HG03342 (cell line): Measurements from ENCODE around the gene GRID1.

Experiments
- ATAC-seq: cut with Tn5 transposase; IDR thresholded peaks from one replicate; pipeline ENCODE4 v1.9.1; 2021; ENCODE audit warnings: mild to moderate bottlenecking, moderate library complexity; ENCODE audit not compliant: unreplicated experiment

The GRID1 gene

DNA sequence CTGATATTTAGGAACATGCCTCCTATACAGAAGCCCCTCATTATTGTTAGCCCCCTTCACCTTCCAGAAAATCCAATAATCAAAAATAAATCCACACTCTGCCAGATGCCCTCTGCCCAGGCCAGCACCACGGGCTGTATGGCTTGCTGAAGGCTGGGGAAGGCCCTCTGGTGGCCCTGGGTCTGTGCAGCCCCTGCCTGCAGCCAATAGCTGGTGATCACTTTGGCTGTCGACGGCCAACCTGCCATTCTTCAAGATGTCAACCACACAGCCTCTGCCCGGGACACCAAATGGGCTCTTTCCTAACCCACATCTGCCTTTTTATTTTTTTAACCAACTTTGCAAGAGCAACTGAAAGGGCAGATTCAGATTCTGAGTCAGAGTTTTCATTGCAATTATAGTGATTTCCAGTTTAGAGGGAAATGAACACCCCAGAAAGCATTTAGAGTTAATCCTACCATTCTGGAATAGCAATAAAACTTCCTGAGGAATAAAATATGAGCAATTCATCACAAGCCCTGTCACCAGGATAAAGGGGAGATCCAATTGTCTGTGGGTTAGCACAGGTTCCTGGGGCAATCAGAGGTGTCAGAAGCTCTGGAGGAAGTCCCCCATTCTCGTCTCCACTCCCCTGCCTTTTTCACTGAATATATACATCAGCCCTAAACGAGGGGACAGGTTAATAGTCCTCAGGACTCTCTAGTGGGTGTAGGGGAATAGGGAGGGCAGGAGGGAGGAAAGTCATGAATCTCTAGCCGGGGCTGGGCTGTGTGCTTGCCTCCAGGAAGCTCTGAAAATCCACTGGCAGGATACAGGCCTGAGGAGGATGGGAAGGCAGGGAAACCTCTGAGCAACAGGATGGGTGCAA, 211.3 kb downstream of the GRID1 start:
- no peak for ATAC-seq

DNA sequence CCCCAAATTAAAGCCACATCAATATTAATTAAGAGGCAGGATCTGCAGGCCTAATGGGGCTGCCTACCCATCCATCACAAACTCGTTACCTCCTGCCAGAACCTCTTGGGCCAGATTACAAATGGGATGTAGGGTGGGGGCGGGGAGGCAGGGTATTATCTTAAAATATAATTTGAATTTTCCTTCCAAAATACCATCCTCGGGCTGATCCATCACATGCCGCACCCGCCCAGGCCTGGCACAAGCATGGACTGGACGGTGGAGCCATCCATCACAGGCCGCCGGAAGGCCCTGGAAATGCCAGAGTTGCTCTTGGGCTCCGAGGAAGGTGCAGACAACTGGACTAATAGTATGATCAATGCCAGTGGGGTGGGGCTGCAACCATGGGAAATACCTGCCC, 212.8 kb downstream of the GRID1 start:
- no peak for ATAC-seq

DNA sequence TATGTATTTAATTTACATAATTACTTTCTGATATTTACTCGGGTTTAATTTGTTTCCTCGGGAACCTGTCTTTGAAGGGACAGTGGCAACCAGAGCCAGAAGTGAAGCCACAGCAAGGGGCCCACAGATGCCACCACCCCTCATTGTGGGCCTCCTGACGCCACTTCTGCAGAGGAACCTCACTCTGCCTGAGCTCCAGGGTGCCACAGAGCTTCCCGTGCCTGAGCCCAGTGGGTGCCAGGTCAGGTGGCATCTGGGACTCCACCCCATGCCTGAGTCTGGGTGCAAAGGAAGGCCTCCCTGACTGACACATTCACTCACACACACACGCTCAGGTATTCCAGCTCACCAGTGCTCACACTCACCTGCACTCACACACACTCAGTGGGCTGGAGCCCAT, 213.7 kb downstream of the GRID1 start:
- no peak for ATAC-seq

DNA sequence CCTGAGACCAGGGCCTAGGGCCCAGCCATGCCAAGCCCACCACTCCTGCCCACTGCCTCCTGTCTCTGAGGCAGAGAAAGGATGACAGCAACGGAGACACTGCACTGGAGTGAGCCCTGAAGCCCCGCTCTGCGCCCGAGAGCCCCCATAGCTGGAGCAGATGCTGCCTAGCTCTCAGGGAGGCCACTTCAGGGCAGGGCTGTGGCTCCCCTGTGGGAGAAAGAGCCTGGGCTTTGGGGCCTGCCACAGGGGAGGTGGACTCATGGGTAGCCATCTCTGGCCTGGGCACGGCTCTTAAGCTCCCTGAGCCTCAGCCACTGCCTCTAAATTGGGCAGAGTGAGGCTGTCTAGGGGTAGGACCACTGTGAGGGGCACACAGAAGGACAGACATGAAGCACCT, 214.2 kb downstream of the GRID1 start:
- ATAC-seq = no peak

DNA sequence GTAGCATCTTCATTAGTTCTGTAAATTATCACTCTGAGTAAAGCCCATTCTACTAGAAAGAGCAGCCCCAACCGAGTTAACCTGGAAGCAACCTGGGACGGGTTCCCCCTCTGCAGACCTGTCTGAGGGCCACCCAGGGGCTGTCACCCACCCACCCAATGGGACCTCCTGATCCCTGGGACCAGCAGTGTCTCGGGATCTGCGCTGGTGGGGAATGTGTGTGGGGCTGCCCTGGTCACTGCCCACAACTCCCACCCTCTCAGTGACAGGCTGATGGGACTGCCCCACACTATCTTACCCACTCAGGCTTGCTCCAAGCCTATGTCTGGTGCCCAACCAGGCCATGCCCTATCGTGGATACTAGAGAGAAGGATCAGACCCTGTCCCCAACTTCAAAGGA, 215.0 kb downstream of the GRID1 start:
- ATAC-seq = no peak

DNA sequence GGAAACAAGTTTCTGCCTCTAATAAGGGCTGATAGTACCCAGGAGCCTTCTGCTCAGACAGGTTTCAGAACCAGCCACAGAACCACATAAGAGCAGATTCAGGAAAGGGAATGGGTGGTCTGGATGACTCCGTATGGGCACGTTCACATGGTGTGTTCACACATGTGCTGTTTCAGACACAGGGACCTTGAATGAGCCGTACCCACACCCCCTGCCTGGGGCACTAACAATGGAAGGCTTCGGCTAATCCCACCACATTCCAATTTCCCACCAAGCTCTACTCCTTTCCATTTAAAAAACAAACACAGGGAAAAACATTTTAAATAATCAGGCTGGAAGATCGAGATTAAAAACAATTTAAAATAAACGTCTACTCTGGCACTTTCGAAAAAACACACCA, 217.3 kb downstream of the GRID1 start:
- ATAC-seq = no peak

DNA sequence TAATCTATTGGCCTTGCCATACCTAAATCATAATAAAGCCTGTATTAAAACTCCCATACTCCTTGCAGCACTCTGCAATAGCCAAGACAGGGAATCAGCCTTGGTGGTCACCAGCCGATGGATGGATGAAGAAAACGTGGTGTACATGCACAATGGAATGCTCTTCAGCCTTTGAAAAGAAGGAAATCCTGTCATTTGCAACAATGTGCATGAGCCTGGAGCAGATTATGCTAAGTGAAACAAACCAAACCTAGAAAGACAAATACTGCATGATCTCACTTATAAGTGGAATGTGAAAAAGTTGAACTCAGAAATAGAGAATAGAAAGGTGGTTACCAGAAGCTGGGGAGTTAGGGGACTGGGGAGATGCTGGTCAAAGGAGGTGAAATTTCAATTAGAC, 218.5 kb downstream of the GRID1 start:
- ATAC-seq = no peak

DNA sequence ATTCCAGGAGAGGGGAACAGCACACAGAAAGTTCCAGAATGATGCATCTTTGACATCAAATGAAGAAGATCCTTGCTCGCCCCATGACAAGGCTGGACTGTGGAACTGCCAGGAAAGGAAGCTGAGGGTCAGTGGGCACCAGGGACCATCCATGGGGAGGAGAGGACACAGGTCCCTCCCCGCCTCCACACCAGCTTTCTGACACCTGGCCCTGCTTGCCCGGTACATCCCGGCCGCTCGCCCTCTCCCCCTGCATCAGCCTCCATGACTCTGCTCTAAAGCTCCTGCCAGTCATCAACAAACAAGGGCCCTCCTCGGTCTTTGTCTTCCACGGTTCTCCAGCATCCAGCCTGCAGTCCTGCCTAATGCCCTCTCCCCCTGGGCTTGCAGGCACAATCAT, 222.3 kb downstream of the GRID1 start:
- no peak for ATAC-seq

DNA sequence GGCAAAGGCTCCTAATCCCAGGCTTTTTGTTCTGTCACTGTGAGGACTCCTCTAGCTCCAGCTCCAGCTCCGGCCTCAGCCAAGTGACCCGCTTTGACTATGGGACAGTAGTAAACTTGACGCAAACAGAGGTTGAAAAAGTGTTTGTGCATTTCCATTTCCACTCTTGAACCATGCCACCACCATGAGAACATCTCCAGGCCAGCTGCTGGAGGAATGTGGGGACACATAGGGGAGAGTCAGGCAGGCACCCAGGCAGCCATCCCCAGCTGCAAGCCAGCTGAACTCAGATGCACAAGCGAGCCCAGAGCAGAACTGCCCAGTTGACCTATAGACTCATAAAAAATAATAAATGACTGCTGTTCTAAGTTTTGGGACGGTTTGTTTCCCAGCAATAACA, 224.7 kb downstream of the GRID1 start:
- ATAC-seq = no peak

DNA sequence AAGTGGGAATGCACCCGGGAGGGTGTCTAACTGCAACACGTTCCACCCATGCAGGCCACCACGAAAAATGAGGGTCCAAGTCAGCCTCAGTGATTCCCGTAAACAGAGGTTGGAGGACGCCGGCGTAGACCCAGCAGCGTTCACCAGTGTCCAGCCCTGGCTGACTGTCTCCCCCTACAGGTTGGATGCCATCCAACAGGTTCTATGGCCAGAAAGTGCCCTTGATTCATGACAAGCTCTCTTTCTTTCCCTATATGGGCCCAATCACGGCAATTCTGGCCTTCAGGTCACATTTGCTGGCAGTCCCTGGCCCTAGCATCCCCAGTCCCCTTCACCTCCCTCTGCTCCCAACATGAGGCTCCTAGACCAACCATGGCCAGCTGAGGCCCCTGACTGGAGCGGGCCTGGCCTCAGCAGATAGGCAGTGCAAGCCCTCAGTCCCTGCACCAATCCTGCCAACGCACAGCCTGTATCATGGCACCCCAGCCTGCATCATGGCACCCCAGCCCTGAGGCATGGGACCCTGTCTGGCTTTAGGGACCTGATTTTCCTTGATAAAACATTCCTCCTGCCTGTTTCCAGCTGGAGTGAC, 227.4 kb downstream of the GRID1 start:
- ATAC-seq = no peak

DNA sequence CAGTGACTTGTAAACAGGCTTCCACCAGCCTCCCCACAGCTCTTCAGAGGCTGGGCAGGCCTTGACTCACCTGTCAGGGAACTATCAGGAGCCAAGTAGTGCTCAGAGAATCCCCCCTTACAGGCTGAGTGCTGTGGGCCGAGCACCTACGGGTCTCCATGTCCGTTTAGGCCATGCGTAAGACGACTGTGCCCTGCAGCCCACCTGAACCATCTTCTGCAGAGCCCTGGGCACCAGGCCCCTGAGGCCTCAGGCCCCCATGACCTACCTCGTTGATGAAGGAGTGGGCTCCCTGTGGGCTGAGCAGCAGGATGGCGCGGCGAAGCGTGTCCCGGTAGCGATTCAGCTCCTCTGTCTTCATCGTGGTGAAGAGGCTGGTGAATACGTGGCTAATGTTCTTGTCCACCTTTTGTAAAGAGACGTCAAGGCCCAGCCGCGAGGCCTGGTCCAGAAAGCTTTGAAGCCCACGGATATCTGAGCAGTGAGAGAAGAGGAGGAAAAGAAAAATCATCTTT, 228.0 kb downstream of the GRID1 start:
- ATAC-seq = no peak

DNA sequence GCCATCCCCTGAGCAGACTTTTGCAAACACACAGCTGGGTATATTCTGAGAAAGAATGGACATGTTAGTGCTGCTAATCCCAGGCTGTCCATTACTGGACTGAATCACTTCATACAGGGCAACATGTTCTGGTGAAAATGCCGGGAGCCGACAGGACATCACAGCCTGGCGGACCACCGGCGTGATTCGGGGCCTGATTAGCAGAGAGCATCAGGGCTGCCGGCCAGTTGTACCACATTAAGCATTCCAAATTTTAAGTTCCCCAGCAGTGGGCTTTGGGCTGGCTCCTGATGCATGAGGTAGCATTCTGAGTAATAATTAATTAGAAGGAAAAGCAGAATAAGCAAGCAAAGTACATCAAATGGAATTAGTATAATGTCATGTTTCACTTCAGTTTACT, 229.0 kb downstream of the GRID1 start:
- ATAC-seq = no peak

DNA sequence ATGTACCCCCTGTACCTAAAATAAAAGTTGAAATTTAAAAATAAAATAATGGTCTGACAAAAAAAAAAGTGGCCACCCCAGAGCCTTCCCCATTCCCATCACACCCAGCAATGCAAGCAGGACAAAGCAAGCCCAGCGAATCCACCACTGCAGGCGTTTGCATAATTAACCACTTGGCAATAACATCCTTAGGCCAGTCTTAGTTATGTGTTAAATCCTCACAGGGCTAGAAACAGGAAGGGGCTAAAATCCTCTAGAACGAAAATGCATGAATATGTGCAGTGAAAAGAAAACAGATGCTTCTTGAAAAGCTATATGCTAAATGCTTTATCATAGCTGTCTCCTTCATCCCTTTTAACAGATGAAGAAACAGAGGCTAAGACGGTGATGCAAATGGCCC, 229.7 kb downstream of the GRID1 start:
- no peak for ATAC-seq

DNA sequence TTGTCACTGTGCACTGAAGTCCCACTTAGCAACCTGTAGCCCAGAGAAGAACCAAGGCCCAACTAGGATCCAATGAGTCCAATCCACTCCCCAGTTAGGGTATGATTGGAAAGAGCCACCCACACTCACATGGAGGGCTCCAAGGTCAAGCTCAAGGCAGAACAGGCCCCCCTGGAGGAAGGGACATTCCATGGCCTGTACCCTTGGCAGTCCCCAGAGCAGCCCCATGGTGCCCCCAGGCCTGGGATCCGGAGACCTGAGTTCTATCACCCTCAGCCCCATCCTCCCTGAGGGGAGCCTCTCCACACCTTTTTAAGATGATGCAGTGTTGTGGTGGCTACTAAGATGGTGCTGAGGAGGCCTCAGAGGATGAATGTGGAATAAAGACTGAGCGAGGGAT, 231.4 kb downstream of the GRID1 start:
- ATAC-seq = no peak

DNA sequence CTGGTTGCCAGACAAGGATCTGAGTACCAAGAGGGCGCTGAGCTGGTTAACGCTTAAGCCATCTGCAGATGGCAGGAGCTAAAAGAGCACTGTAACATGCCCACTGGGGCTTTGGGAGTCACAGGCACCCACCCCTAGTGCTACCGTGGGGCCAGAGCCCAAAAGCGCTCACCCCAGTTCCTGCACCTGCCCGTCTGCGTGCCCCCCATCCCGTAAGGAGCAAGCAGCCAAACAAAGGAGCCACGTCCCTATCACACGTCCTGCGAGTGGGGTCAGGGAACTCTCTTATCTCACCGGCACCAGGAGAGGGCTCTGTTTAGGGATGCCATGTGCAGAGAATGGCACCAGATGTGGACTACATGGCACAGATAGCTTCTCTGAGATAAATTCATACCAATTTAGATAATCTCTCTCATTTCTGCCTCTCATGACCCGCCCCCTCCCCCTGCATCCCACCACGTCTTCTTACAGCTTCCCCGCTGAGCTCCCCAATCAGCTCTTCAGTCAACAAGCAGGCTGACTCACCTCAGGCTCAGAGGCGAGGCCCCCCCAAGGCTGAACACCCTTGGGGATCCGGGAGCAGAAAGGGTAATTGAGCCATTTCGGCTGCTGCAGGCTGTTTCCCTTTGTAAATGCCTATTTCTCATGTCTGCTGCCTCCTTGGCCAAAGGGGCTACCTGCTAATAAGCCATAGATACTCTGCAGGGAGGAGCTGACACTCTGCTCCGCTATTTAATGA, 235.7 kb downstream of the GRID1 start:
- no peak for ATAC-seq

DNA sequence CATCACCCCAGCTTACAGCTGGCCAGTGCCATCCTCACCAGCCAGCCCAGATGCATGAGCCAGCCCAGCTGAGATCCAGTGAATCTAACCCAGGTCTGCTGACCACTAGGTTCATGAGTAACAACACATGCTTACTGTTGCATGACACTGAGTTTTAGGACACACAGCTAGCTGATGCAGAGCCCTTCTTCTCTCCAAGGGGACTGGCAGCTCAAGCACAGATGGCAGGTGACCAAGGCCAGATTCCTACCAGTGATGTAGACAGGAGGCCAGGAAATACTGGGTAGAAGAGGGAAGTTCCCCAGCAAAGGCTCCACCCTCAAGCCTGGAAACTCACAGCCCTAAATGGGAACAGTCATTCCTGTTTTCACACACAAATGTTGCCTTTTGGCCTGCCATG, 236.6 kb downstream of the GRID1 start:
- ATAC-seq = no peak

DNA sequence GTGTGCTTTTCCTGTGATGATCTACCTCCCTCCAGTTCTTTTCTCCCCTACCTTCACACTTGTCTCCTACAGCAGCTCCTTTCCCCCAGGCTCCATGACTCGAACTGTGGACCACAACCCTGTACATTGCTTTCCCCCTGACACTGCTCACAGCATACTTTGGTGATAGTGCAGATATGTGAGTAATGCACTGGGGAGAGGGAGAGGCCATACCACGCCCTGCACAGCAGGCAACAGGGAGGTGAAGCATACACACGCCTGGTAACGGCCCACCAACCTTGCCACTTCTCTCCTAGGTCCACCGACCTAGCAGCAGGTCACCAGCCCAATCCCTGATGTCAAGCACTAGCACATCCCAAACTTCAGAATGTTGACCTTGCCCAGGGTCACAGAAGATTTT, 238.2 kb downstream of the GRID1 start:
- no peak for ATAC-seq

DNA sequence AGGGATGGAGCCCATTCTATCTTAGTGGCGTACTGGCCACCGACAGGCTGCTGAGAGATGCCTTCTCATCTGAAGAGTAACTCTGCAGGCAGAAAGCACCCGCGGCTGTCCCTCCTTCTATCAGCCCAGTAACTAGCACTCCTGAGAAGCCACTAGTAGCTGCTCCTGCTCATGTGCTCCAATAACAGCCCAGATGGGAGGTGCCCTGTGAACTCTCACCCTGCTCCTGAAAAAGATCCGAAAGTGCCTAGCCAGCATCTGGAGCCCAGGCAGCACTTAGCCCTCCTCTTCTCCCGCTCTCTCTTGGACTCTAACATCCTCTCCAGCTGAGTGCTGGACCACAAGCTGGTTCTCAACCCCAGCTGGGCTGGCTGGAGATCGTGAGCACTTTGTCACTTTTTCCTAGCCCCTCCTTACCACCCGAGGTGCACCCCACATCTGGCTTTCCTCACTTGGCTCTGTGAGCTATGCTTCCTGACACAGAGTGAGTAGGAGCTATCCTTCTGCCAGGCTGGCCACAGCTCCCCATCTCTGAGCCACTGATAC, 239.2 kb downstream of the GRID1 start:
- ATAC-seq = no peak

DNA sequence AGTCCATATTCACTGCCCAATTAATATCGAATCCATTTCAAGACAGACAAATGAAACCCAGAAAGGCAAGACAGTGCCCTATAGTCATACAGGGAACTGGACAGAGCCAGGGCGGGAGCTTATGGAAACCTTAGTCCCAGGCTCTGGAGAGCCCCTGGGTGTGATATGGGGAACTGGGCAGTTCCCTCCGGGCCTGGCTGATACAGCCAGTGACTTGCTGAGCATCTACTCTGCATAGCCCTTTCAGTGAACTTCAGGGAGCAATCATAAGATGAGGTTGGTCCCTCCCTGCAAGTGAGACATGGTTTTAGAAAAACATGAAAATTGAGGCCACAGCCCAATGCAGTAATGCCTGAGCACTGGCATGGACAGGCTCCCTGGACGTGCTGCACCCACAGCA, 241.9 kb downstream of the GRID1 start:
- no peak for ATAC-seq

DNA sequence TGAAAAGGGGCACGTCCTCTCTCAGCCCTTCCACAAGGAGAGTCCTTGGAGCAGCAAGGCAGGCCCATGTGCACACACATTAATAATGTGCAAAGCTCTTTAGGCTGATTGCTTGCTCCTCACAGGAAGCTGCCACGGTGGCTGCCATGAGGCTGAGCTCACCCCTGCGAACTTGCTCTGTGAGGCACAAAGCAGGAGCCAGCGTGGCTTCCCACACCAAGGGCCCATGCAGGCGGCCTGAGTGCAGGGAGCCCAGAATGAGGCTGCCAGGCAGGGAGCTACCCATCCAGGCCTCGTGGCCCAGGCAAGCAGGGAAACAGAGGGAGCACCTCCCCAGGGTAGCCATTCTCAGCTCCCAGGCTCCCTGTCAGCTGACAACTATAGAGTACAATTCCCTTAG, 242.9 kb downstream of the GRID1 start:
- ATAC-seq = no peak

DNA sequence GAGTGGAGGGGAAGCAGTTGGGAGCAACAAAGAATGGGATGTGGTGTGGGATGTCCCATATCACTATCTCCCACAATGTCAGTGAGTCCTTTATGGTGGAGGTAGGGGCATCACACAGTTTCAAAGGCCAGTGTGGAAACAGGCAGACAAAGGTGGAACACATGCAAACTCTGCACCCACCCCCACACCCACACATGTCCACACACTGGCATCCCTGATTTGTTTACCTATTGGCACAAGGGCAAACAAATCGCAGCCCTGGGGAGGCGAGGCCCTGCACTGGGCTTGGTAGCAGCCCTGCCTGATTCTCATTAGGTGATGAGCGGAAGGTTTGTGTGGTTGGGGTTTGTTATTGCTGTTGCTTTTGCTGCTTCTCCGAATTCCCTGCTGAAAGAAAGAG, 243.3 kb downstream of the GRID1 start:
- ATAC-seq = no peak

DNA sequence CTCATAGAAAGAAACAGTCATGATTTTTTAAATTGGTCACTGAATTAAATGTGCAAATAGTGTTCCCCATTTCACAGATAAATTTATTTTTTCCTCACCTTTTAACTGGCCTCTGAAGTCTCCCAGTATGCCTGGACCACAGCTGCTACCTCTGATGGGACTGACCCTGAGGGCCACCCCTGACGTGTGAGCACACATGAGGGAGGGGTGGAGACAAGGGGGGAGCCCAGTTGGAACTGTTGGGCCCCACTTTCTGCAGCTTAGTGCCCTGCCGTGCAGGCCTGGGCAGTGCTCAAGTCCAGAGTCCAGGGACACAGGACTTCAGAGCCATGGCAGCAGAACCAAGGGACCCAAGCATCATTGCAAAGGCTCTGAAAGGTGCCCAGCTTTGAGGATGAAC, 243.9 kb downstream of the GRID1 start:
- no peak for ATAC-seq
